ENCODE measurements around the gene NNT. TPM values are rescaled to one million over a fixed set of nuclear protein-coding genes. Genes with fewer than 3 reads are reported as not detected.

NNT gene
- polyA plus RNA-seq, 3 donors: 17.1 to 47.2 (median 41.2) TPM

GRCh38 chr5:43636076-43636475, 33.1 kb downstream of the NNT start:
- Histone ChIP-seq H3K9ac (ENCODE audit: insufficient read depth, low read length, poor library complexity, severe bottlenecking) (no peak overlapping the region), H3K9me3 (replicated peaks in 1 of 2; ENCODE audit: control insufficient read depth in 1 of 2, insufficient read depth in 1 of 2, low read length in 2 of 2) (no peaks in the 10 kb centered on the region), H3K36me3 (replicated peaks in 1 of 2; ENCODE audit: control insufficient read depth in 1 of 2, insufficient read depth in 2 of 2, low read length in 2 of 2) (peaks cover 42 to 74% of the 10 kb centered on the region in 2 donors), H3K27ac (ENCODE audit: low read depth in 1 of 2, low read length in 2 of 2) (no peak overlapping the region), H2AFZ (ENCODE audit: insufficient read depth, low read depth, low read length, poor library complexity, severe bottlenecking) (no peak overlapping the region), H4K20me1 (ENCODE audit: insufficient read depth, low read length) (no peaks in the 10 kb centered on the region), H3K4me3 (replicated peaks in 1 of 3; ENCODE audit: low read depth in 2 of 3, low read length in 3 of 3) (no peak overlapping the region), H3K4me2 (replicated peaks; ENCODE audit: extremely low read depth, low read length, poor library complexity, severe bottlenecking) (no peak overlapping the region), H3K4me1 (ENCODE audit: control insufficient read depth in 1 of 2, insufficient read depth in 2 of 2, low read length in 2 of 2) (peaks cover 7 to 12% of the 10 kb centered on the region in 2 donors), H3K79me2 (ENCODE audit: insufficient read depth, low read length) (peaks cover 7% of the 10 kb centered on the region), H3K27me3 (ENCODE audit: control insufficient read depth in 2 of 2, insufficient read depth in 2 of 2, low read length in 2 of 2) (no peaks in the 10 kb centered on the region)
- H3K4me1 Mint-ChIP-seq: peaks cover 21% of the 10 kb centered on the region
- no peaks in the 10 kb centered on the region for H3K9me3 Mint-ChIP-seq
- no peak overlapping the region for H3K4me3 Mint-ChIP-seq
- intact Hi-C loops (cut with micrococcal nuclease): no loop called here
- no peak for DNase-seq
- H3K36me3 Mint-ChIP-seq: peaks cover 51% of the 10 kb centered on the region in 2 donors
- H3K27ac Mint-ChIP-seq: no peak overlapping the region
- no peaks in the 10 kb centered on the region for H3K27me3 Mint-ChIP-seq (ENCODE audit: low read depth in 3 of 3)
- no CpG with 5 or more reads among the region's 2 CpGs for WGBS (ENCODE audit: insufficient coverage)
- no peak for TF ChIP-seq CTCF (IDR thresholded peaks at IDR 0.05)

GRCh38 chr5:43637416-43637815, 34.4 kb downstream of the NNT start:
- Histone ChIP-seq H3K4me3 (replicated peaks in 1 of 3; ENCODE audit: low read depth in 2 of 3, low read length in 3 of 3) (no peak overlapping the region), H3K36me3 (replicated peaks in 1 of 2; ENCODE audit: control insufficient read depth in 1 of 2, insufficient read depth in 2 of 2, low read length in 2 of 2) (peaks cover 37 to 73% of the 10 kb centered on the region in 2 donors), H3K79me2 (ENCODE audit: insufficient read depth, low read length) (peaks cover 7% of the 10 kb centered on the region), H3K4me1 (ENCODE audit: control insufficient read depth in 1 of 2, insufficient read depth in 2 of 2, low read length in 2 of 2) (peaks cover 7 to 12% of the 10 kb centered on the region in 2 donors), H3K9ac (ENCODE audit: insufficient read depth, low read length, poor library complexity, severe bottlenecking) (no peak overlapping the region), H4K20me1 (ENCODE audit: insufficient read depth, low read length) (no peaks in the 10 kb centered on the region), H2AFZ (ENCODE audit: insufficient read depth, low read depth, low read length, poor library complexity, severe bottlenecking) (no peak overlapping the region), H3K9me3 (replicated peaks in 1 of 2; ENCODE audit: control insufficient read depth in 1 of 2, insufficient read depth in 1 of 2, low read length in 2 of 2) (no peaks in the 10 kb centered on the region), H3K27me3 (ENCODE audit: control insufficient read depth in 2 of 2, insufficient read depth in 2 of 2, low read length in 2 of 2) (no peaks in the 10 kb centered on the region), H3K4me2 (replicated peaks; ENCODE audit: extremely low read depth, low read length, poor library complexity, severe bottlenecking) (no peak overlapping the region), H3K27ac (ENCODE audit: low read depth in 1 of 2, low read length in 2 of 2) (peak overlapping the region in 1 of 2 donors; percentile 54)
- H3K4me3 Mint-ChIP-seq: no peak overlapping the region
- no peaks in the 10 kb centered on the region for H3K9me3 Mint-ChIP-seq
- no peak for TF ChIP-seq CTCF (IDR thresholded peaks at IDR 0.05)
- WGBS (ENCODE audit: insufficient coverage): no CpG with 5 or more reads among the region's 1 CpG
- DNase-seq: no peak
- H3K27ac Mint-ChIP-seq: peak overlapping the region in 2 of 7 donors; percentile 8 to 46
- intact Hi-C loops (cut with micrococcal nuclease): no loop called here
- peaks cover 47 to 49% of the 10 kb centered on the region in 2 donors for H3K36me3 Mint-ChIP-seq
- H3K27me3 Mint-ChIP-seq (ENCODE audit: low read depth in 3 of 3): no peaks in the 10 kb centered on the region
- peaks cover 19% of the 10 kb centered on the region for H3K4me1 Mint-ChIP-seq
